ENCODE measurements around the gene EXT2. TPM values are rescaled to one million over a fixed set of nuclear protein-coding genes. Genes with fewer than 3 reads are reported as not detected.

The EXT2 gene
- total RNA-seq, 4 donors from 2014 or later: 47.8 to 80.4 (median 68.0) TPM

GRCh38 chr11:44266056-44266780, 170.7 kb downstream of the EXT2 start:
- Histone ChIP-seq H3K4me3 (no peak overlapping the region), H3K27me3 (peaks cover 0 to 28% (median 0%) of the 10 kb centered on the region in 4 donors), H3K9me3 (no peaks in the 10 kb centered on the region), H3K4me1 (no peaks in the 10 kb centered on the region), H3K27ac (replicated peaks in 1 of 4) (no peak overlapping the region), H3K36me3 (no peaks in the 10 kb centered on the region)
- intact Hi-C loops (cut with DNase I): no loop called here
- WGBS: 81% methylated on average over 9 of the region's 9 CpGs
- DNase-seq (ENCODE audit: extremely low spot score): no peak
- TF ChIP-seq POLR2A (IDR thresholded peaks at IDR 0.05; ENCODE audit: low read depth): no peak

DNA sequence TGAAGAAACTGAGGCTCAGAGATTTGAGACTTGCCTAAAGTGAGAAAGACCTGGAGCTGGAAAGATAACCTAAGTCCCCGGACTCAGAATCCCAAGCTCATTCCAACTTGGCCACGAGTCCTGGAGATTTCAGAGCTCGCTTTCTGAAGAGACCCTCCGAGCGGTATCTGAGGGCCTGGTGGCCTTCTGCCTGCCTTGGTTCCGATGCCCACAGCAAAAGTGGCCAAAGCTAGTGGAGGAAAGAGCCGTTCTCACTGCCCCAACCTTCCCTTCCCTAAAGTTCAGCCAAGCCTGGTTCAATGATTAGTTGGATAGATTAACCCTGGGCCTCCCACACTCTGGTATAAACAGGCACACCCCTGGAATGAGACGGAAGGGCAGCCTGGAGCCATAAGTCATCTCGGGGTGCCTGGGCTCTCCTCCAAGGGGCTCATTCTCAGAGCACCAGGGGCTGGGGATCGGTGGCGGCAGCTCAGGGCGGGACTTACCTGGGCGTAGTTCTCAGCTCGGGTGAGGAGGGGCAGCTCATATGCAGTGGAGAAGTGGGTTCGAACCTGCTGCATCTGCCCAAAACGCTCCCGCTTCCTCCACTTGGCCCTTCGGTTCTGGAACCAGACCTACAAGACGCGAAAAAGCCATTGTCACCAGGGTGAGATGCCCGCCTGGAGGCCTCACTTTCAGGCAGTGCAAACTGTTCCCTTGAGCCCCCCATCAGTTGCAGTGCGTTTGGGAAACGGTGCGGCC, 171.7 kb downstream of the EXT2 start:
- 87% methylated on average over 20 of the region's 24 CpGs for WGBS
- no peaks in the 10 kb centered on the region for H3K9me3 ChIP-seq
- intact Hi-C loops (cut with DNase I): no loop called here

GRCh38 chr11:44267750-44268613, 172.5 kb downstream of the EXT2 start:
- intact Hi-C loops (cut with DNase I): no loop called here

More for the DNA sequence above, 171.7 kb downstream of the EXT2 start:
- H3K4me3 ChIP-seq: no peak overlapping the region
- no peak overlapping the region for H3K27ac ChIP-seq (replicated peaks in 1 of 4)
- DNase-seq (ENCODE audit: extremely low spot score): no peak
- H3K27me3 ChIP-seq: peaks cover 0 to 28% (median 0%) of the 10 kb centered on the region in 4 donors
- H3K36me3 ChIP-seq: no peaks in the 10 kb centered on the region
- no peaks in the 10 kb centered on the region for H3K4me1 ChIP-seq
- TF ChIP-seq POLR2AphosphoS5 (IDR thresholded peaks at IDR 0.05) (no peak), POLR2A (IDR thresholded peaks at IDR 0.05; ENCODE audit: low read depth) (no peak), EP300 (IDR thresholded peaks at IDR 0.05) (no peak)
- TF ChIP-seq, protein P1, sequence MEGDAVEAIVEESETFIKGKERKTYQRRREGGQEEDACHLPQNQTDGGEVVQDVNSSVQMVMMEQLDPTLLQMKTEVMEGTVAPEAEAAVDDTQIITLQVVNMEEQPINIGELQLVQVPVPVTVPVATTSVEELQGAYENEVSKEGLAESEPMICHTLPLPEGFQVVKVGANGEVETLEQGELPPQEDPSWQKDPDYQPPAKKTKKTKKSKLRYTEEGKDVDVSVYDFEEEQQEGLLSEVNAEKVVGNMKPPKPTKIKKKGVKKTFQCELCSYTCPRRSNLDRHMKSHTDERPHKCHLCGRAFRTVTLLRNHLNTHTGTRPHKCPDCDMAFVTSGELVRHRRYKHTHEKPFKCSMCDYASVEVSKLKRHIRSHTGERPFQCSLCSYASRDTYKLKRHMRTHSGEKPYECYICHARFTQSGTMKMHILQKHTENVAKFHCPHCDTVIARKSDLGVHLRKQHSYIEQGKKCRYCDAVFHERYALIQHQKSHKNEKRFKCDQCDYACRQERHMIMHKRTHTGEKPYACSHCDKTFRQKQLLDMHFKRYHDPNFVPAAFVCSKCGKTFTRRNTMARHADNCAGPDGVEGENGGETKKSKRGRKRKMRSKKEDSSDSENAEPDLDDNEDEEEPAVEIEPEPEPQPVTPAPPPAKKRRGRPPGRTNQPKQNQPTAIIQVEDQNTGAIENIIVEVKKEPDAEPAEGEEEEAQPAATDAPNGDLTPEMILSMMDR (IDR thresholded peaks at IDR 0.05): no peak

DNA sequence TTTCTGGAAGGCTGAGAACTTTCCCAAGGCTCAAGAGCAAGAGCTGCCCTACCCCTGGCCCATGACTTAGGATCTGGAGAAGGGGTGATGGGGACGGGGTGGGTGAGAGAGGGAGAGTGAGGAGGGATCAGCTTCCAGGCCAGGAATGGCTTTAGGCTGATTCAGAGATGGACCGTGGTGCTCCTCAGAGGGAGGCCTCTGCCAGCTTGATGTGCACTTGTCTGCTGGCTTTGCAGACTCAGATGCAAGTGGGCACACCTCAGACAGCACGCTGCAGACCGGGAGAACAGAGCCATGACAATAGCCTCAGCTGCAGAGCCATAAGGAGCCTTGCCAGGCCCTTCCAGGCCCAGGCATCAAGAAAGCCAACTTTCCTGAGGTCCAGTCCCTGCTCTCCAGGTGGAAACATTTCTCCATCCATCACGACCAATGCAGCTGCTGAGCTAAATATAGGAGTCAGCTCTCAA, 173.2 kb downstream of the EXT2 start:
- WGBS: 88% methylated on average over 1 of the region's 5 CpGs
- Histone ChIP-seq H3K27me3 (peaks cover 0 to 28% (median 0%) of the 10 kb centered on the region in 4 donors), H3K4me1 (no peaks in the 10 kb centered on the region), H3K27ac (replicated peaks in 1 of 4) (no peak overlapping the region), H3K9me3 (no peaks in the 10 kb centered on the region), H3K36me3 (no peaks in the 10 kb centered on the region), H3K4me3 (no peak overlapping the region)
- no peak for TF ChIP-seq EP300 (IDR thresholded peaks at IDR 0.05)
- TF ChIP-seq, protein P1 (IDR thresholded peaks at IDR 0.05): no peak
- no peak for TF ChIP-seq POLR2AphosphoS5 (IDR thresholded peaks at IDR 0.05)
- TF ChIP-seq POLR2A (IDR thresholded peaks at IDR 0.05; ENCODE audit: low read depth): no peak
- DNase-seq (ENCODE audit: extremely low spot score): no peak
- intact Hi-C loops (cut with DNase I): no loop called here

More at GRCh38 chr11:44267750-44268613, 172.5 kb downstream of the EXT2 start:
- TF ChIP-seq, protein P1 (IDR thresholded peaks at IDR 0.05): no peak
- no peak for TF ChIP-seq POLR2A (IDR thresholded peaks at IDR 0.05; ENCODE audit: low read depth)
- TF ChIP-seq POLR2AphosphoS5 (IDR thresholded peaks at IDR 0.05): no peak
- TF ChIP-seq EP300 (IDR thresholded peaks at IDR 0.05): no peak
- Histone ChIP-seq H3K27me3 (peaks cover 0 to 28% (median 0%) of the 10 kb centered on the region in 4 donors), H3K4me1 (no peaks in the 10 kb centered on the region), H3K36me3 (no peaks in the 10 kb centered on the region), H3K9me3 (no peaks in the 10 kb centered on the region), H3K27ac (replicated peaks in 1 of 4) (no peak overlapping the region), H3K4me3 (no peak overlapping the region)
- 77% methylated on average over 8 of the region's 8 CpGs for WGBS
- no peak for DNase-seq (ENCODE audit: extremely low spot score)
